Left kidney (tissue), 2 donors: ENCODE results near the gene LDAH. TPM values are rescaled to one million over a fixed set of nuclear protein-coding genes. Genes with fewer than 3 reads are reported as not detected.

ENCODE experiments used
- DNase-seq: peaks from one replicate; pipeline ENCODE4 v3.0.0-alpha.2; 2013
- polyA plus RNA-seq: library from polyadenylated mRNA; unstranded; fragments of 120-200 nt; gene quantifications from one replicate; pipeline ENCODE4 v1.2.1, GENCODE V29; 2013; ENCODE audit not compliant: insufficient read length

Gene LDAH
- polyA plus RNA-seq, 1 donor = 36.8 TPM

DNA sequence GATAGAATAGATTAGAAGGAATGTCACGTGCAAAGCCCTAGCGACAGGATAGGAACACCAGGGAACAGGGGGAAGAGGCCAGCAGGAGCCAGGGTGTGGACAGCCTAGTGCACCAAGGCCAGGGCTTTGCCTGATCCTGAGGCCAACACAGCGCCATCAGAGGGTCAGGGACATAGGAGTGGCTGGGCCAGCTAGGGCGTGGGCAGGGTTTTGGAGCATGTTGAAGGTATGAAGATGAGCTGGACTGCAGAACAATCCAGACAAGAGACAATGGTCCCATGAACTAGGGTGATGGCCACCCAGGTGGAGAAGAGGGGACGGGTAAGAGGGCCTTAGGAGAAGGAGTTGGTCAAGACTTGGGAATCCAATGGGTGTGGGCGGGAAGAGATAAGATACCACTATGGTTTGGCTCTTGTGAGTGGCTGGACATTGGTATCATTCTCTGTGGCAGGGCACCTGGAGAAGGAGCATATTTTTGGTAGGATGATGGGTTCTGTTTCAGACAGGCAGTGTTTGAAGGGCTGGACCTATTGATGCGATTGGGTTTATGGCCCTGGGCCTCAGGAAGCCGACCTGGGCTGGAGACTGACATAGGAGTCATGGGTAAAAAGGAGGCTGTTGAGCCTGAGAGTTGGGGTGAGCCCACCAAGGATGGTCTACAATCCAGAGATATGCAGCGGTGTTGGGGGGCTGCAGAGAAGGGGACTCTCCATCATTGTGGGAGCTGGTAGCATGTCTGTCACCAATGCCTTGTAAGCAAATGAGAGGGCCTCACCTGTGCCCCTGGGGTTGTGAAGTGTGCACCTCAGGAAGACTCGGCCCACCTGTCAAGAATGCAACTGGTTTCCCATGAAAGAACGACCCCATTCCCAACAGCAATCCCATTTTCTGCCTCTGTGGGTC is 170.0 kb downstream of the LDAH start:
- no peak for DNase-seq

DNA sequence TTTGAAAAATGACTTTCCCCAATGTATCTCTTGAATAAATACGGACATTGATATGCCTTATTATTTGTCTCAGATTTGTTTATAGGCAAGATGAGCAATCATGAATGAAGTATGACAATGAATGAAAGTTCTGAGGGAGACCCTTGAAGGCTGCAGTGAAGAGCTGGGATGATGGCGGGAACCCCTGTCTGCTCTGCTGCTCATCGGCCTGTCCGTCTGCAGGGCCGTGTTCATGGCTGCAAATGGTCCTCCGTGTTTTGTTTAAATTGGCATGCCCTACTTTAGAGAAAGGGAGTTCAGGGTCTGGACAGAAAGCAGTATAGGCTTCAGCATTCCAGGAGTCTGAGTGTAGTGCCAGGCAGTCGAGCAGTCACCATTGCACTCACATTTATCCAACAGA is 170.8 kb downstream of the LDAH start:
- no peak for DNase-seq

DNA sequence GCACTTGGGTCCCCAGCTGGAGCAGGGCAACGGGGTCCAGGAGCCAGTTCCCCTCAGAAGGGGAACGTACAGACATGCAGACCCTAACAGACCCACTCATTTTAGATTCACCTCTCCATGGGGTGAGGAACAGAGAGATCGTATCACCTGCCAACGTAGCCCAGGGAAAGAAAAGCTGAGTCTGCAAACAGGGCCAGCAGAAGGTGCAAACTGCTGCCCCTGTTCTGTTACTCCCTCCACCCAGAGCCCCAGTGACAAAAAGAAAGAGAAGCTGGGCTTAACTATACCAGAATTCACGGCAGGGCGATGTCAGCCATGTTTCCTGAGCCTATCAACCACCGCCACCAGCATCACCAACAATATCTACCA is 171.2 kb downstream of the LDAH start:
- DNase-seq = no peak

DNA sequence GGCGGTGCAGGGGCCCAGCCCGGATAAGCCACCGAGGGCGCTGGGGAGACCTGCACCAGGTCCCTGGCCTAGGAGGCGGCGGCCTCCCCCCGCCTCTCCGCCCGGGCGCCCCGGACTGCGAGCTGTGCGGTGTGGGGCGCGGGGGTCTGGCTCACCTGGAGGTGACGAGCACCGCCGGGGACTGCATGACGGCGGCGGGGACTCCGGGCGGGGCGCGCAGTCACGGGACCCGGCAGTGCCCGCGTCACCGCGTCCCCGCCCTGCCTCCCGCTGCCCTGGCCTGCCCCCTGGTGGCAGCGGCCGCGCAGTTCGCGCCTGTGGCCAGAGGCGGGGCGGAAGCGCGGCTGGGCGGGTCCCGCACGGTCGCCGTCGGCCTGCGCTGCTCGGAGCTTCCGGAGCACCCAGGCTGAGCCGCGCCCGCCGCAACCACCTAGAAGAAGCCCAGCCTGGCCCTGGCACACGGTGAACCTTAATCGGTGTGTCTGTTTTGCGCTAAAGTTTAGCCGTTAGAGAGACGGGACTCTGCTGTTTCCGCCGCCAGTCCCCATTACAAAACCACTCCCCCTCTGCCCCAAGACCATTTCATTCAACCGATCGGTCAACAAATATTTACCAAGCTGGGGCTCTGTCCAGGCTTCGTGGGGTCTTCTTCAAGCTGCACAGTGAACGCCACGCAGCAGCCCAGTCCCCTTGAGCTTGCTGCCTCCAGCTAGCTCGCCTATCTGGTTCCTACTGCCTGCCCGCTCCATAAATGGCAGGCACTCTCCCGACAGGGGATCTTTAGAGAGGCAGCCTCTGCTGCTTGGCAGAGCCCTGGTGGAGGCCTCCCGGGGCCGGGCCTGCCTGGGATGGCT is 171.8 kb downstream of the LDAH start, which contains the start of gene HS1BP3:
Gene HS1BP3 (minus strand): TSS at position 222 of the 854 bp plus-strand sequence. CDS start 35 bp downstream, at position 187.
- DNase-seq = peak; percentile 84

DNA sequence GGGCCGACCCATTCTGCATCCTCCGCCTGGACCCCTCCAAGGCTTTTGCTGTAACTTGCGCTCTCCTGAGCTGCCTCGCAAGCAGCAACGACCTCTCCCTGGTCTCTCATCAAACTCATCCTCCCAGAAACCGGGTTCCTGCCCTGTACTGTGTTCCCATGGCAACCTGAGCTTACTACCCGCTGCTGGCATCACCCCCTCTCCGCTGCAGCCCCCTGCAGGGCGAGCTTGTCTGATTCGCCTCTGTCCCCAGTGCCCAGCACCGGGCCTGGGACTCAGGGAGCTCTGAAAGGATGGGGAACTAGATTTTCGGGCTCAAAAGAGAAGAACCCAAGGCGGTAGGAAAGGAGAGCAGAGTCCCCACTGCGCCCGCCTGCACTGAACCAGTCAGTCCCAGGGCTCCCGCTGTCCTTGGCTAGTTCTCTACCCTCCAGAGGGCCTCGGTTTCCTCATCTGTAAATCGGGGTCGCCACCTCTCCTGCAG is 172.5 kb downstream of the LDAH start:
- no peak for DNase-seq

DNA sequence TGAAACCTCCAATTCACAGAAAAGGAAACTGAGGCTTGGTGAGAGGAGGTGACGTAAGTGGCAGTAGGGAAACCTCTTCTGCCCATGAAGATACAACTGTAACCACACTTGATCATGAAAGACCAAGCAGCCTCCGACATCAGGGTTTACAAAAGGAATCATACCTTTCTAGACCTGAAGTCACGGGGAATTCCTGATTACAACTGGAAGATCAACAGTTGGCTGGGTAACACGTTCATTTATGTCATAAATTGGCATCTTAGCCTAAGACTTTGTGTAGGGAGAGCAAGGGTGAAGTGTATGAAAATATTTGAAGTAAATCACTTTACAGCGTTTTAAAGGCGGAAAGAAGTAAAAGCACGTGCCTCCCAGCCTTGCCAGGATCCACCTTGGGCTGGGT is 172.9 kb downstream of the LDAH start:
- no peak for DNase-seq

DNA sequence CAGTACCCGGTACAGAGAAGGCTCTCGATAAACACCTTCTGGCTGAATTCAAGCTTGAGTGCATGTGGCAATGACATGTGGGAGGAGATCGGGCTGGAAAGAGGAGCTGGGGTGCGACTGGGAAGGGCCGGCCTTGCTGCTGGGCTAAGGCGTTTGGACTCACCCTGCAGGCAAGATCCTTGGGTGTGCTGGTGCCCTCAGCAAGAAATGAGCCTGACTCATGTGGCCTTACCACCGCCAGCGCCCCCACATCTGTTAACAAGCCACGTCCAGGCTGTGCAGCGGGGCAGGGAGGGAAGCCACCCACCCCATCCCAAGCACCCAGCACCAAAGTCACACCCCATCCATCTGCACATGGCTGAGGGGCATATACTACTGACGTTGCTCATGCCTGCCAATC is 173.3 kb downstream of the LDAH start:
- no peak for DNase-seq

DNA sequence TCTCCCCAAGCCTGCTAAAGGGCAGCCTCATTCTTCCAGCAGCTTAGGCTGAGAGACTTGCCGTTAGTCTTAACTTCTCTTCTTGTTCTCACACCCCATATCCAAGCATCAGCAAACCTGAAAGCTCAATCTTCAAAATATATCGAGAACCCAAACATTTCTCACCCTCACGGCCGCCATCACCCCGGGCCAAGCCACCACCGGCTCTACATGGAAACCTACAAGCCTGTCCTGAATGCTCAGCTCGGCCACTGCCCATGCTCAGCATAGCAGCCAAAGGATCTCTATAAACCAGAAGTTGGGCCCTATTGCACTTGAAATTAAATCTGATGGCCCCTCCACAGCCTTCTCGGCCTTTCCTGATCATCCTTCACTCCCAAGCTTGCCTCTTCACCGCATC is 174.1 kb downstream of the LDAH start:
- no peak for DNase-seq

DNA sequence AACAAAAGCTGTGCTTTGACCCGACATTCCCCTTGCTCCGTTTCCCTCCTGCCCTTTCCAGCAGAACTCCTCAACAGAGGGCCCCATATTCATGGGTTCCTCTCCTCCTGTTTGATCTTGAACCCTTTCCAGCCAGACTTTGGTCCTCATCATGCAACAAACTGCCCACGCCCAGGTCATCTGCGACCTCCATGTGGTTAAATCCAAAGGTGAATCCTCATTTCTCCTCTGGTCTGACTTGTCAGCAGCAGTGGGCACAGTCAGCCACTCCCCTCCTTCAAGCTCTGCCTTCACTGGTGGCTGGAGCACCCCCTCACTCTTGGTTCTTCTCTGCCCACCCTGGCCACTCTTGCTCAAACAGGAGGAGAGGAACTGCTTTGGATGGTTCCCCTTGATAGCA is 174.7 kb downstream of the LDAH start:
- DNase-seq = no peak

DNA sequence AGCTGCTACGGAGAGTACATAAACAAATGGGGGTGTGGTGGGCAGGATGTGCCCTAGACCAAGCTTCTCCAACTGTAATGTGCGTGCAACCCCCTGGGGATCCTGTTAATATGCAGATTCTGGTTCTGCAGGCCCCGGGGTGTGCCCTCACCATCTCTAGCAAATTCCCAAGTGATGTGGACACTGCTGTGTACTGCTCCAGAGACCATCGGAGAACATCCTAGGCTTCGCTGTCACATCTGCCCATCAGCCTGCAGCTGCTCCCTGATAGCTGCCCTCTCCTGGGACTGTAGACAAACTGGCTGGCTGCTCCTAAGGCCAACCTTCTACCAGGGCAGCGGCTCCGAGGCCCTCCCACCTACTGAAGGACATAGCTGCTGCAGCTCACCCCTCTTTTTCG is 175.2 kb downstream of the LDAH start:
- no peak for DNase-seq

DNA sequence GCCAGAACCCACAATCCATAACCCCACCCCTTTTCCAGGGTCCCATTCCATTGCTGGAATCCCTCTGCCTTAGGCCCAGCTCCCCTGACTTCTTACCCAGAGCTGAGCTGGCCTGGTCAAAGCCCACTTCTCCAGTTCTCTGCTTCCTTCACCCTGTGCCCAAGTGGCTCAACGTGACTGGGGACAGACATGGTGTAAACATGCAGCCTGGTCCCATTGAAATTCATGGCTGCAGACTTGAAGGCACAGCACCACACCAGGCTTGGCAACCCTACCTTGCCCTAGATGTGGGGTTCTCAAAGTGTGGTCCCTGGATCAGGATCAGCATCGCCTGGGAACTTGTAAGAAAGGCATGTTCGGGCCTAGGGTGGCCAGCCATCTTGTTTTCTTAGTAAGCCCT is 175.7 kb downstream of the LDAH start:
- DNase-seq = no peak

DNA sequence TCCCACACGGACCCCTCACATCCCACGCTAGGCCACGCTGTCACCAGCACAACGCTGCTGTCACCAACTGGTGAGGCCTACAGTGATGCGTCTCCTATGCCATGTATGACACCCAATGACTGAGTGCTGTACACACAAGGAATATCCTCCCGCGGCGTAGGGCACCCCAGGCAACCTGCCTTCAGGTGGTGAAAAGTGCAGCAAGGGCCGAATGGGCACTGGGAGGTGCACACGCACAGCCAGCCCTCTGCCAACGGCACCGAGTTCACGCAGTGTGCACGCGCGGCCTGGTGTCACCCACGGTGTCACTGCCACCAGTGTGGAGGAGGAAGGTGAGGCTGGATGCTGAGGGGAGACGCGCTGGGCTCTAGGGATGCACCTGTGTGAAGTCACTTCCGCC is 176.5 kb downstream of the LDAH start:
- no peak for DNase-seq

DNA sequence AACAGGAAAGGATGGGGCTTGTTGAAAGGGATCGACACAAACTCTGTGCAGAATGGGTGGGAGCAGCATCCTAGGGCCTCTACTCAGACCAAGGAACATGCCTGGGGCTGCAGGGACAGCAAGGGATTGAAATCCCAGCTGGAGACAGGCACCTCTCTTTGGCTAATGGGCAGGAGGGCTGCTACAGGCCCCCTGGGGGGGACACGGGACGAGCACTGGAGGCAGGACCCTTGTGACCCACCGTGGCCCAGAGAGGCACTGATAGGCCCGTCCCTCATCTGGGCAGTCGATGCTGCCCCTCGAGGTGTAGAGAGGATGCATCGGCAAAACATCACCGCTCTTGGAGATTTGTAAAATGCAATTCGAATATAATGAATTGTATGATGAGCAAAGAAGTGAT is 177.1 kb downstream of the LDAH start:
- DNase-seq = no peak

DNA sequence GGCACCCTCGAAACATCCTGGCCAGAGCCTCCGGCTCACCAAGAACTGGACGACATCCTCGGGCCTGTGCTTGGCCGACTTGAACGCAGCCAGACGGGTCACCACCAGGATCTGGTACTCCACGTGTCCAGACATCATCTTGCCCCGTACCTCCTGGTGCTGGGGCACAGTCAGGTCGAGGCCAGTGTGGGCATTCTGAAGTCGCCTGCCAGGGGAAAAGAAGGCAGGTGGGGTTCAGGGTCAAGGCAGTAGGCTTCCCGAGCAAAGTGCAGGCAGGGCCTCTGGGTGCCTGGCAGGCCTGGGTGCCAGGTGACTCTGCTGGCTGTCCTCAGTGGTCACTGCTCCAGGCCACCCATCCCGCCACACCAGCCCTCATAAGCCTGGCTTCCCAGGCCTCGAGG is 177.6 kb downstream of the LDAH start:
- no peak for DNase-seq

DNA sequence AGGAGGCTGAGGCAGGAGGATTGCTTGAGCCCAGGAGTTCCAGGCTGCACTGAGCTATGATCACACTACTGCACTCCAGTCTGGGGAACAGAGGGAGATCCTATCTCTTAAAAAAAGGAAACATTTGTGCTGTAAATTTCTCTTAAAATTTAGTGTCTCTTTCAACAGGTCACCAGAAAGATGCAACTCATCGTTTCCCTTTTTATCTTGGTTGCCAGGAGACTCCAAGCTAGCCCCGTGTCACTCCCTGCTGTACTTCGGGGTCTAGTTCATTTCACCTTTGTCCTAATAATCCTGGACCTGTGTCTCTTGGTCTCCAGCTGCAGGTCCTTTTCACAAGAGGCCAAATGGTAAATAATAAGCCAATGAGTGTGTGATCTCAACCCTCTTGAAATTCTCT is 179.1 kb downstream of the LDAH start:
- DNase-seq = no peak

DNA sequence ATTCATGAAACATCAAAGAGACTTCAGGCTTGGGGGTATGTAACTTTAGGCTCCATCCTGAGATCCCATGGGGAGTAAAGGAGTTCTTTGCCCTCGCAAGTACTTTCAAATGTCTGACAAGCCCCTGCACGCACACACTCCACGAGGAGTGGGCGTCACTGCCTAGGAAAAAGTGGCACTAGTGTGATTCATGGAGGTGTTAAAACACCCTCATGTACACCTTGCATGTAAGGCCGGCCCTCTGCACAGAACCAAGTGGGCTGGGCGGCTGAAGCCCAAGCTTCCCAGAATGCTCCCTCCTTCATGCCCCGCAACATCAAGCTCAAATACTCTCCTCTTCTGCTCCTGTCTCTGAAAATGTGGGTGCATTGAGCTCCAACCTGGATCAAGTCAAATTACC is 179.8 kb downstream of the LDAH start:
- no peak for DNase-seq

DNA sequence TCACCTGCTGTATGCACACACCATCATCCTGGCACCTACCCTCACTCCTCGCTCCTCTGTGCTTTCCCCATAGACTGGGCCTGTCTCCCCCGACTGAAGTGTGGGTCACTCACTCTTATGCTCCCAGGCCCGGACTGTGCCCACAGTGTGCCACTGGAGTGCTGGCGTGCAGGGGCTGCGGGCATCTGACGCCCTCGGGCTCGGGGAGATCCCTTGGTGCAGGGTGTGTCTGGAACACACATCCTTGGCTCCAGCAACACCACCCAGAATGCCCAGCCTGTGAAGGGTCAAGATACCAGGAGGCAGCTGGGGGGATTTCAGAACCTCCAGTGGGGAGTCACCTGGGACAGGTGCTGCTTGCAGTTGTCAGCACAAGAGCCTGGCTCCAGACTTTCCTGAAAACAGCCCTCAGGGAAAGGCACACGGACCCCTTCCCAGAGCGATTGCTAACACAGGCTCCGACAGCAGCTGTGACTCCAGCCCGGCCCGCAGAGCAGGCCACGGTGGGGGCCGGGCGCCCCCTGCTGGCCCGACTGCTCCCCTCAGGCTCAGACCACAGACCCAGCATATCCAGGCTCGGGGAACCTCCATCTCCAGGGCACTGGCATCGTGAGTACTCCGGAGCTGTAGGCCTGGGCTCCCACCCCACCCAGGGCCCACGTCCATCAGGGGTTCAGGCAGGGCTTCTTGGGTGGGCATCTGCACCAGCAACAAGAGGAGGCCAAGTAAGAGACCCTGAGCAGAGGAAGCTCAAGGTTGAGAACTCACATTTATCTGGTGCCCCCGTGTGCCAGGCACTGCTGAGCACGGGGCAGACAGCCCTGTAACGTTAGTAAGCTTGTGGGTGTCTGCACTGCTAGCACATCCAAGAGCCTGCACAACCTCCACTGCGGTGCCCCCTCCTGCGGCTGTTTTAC is 180.6 kb downstream of the LDAH start:
- peak; percentile 57 for DNase-seq

DNA sequence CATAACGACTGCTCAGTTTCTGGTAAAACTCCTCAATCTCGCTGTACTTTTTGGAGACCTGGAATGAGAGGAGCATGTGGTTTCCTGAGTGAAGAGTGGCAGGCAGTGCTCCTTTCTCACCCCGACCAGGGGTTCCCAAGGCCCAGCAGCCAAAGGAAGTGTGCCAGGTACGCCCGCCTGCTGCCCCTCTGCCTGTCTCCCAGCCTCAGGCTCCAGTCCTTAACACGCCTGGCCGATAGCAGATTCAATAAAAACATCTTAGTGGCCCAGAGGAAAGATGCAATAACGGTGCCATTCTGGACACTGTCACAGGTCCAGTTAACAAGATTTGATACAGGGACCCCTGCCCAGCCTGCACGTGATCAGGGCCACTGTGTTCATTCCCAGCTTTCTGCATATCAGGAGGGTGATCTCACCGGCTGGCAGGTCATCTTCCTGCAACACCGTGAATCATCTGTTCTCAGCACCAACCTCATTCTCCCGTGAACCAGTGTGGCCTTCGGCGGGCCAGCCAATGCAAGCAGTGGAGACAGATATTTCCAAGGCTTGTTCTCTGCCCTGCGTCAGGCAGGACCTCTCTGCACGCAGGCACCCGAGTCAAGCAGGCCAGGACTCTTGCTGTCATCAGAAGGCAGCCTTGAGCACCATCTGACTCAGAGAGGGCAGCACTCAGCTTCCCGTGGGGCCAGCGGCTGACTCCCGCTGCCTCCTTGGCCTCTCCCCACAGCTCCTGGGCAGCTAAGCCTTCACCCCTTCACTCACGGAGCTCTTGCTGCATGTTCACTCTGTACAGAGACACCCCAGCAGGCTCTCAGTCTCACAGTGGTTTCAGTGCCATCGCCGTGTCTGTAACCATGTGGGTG is 181.5 kb downstream of the LDAH start:
- DNase-seq = no peak

DNA sequence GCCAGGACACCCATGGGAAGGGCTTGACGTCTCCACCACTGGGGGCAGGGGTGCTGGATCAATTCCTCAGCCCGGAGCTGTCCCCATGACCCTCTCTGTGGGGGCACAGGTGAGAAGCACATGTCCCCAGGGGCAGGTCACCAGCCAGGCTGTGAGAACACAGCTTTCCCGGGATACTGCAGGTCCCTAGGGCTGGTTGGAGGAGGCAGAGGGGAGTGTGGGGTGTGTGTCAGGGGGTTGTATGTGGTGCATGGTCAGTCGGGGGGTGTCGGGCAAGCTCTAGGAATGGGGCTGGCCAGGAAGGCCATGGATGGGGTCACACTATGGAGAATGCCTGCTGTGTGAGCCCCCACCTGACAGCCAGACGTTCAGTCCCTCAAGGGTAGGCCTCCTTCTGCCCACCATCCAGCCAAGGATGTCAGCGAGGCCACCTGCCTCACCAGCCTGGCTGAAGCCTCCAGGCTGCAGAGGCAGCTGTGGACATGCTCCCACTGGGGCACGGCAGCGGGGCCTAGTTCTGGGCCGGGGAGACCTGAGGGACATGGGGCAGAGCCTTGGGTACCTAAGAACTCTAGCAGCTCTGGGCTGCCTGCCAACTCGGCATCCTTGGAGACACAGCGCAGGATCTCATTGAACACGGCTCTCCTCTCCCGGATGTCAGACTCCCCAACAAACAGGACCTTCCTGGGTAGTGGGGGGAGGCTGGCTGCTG is 182.3 kb downstream of the LDAH start:
- DNase-seq = no peak
